Heart right ventricle (tissue), 16 donors: Measurements from ENCODE around the gene TRIM56. TPM values are rescaled to one million over a fixed set of nuclear protein-coding genes. Genes with fewer than 3 reads are reported as not detected.
A peak's percentile ranks its signal among the peaks of the same experiment; 100 is the strongest.
"Not testable (repeated sequence)": the region's sequence is repeated elsewhere in the genome, so short reads cannot be mapped to it uniquely, and the experiment has no call there.

Experiments used
- ATAC-seq, 8 donors: fragments of 200-7000 bp; cut with Tn5 transposase; one replicate each; pipeline ENCODE4 v1.9.1; 2020; ENCODE audit warnings: mild to moderate bottlenecking in 8 of 8, moderate library complexity in 8 of 8, moderate number of reproducible peaks in 1 of 8
- DNase-seq, 2 donors: peaks; one replicate each; pipeline ENCODE4 v3.0.0-alpha.2; 2020
- H3K27ac ChIP-seq, 10 donors: fragments of 200-600 bp; sonication (generic) in 2 of 10; one replicate each; pipeline versions ENCODE4 v1.5.0 to v1.8.0; 2020 to 2022; ENCODE audit warnings: mild to moderate bottlenecking in 3 of 10
- H3K27me3 ChIP-seq, 7 donors: fragments of 200-600 bp; one replicate each; pipeline ENCODE4 v1.8.0; 2021 to 2022; ENCODE audit warnings: mild to moderate bottlenecking in 2 of 7
- H3K36me3 ChIP-seq, 9 donors: fragments of 200-600 bp; sonication (generic) in 1 of 9; one replicate each; pipeline versions ENCODE4 v1.5.0 to v1.8.0; 2020 to 2022; ENCODE audit warnings: mild to moderate bottlenecking in 2 of 9
- H3K4me1 ChIP-seq, 9 donors: fragments of 200-600 bp; sonication (generic) in 1 of 9; one replicate each; pipeline versions ENCODE4 v1.5.0 to v1.8.0; 2020 to 2022; ENCODE audit warnings: mild to moderate bottlenecking in 4 of 9
- H3K4me3 ChIP-seq, 10 donors: fragments of 200-600 bp; sonication (generic) in 2 of 10; one replicate each; pipeline versions ENCODE4 v1.5.0 to v1.8.0; 2020 to 2022; ENCODE audit warnings: mild to moderate bottlenecking in 7 of 10, moderate library complexity in 2 of 10
- H3K9me3 ChIP-seq, 11 donors: fragments of 200-600 bp in 10 of 11; sonication (generic) in 2 of 11; one replicate each; pipeline versions ENCODE4 v1.5.0 to v1.8.0; 2013 to 2022; ENCODE audit warnings: mild to moderate bottlenecking in 2 of 11, control low read depth in 1 of 11, moderate library complexity in 1 of 11
- WGBS, 2 donors: extraction: QIAGEN DNeasy Blood & Tissue Kit; methylation state at CpG; one replicate each; pipeline ENCODE4 v1.1.7; 2013; ENCODE audit warnings: inconsistent platforms in 1 of 2; 5-methylcytosine and 5-hydroxymethylcytosine counted together
- intact Hi-C, 10 donors: fragments of 100-400 bp; cut with DNase I; formaldehyde crosslinking; loops; one replicate each; pipeline versions ENCODE4 v1.11.1 to v1.14.2; 2022
- polyA plus RNA-seq, 2 donors: library from polyadenylated mRNA; stranded (reverse); fragments of 200-250 nt; gene quantifications; one replicate each; pipeline ENCODE4 v1.2.3, GENCODE V29; 2013
- total RNA-seq, 10 donors: library from RNA; stranded (reverse); fragmentation: NEBNext Ultra II Directional in 3 of 10; extraction: Animal tissue kit (Norgen Biotek cat#: 25700) in 3 of 10; gene quantifications; one replicate each; pipeline versions ENCODE4 v1.2.1 to v1.2.4, GENCODE V29; 2021 to 2023
- TF ChIP-seq, protein P1 (sequence below), 9 donors: fragments of 200-600 bp; sonication (generic) in 2 of 9; IDR thresholded peaks; one replicate each; pipeline versions ENCODE4 v1.5.0 to v1.8.0; 2021 to 2022; ENCODE audit warnings: antibody characterized with exemption in 9 of 9, mild to moderate bottlenecking in 5 of 9, moderate library complexity in 1 of 9
- donor health status: Arrhythmogenic right ventricular cardiomyopathy.
- donor health status: ischemic (EF 13 %, LVEDD 7.1; RV severe dilation, severe dysfunction).
- donor health status: healthy with polysubstance abuse.
- donor health status: DM: no; HTN: yes; CAD: no.
- donor health status: DM: no; HTN: no; CAD: no.
- donor health status: ischemic (EF 25% LVEDD 6.9; RV normal size, moderate dysfunction).
- donor health status: ischemic (EF 25% LVEDD 5.7; RV mildly dilated, moderate dysfunction).
- donor health status: healthy.
- donor health status: DM: yes; HTN: yes; CAD: no.
- donor health status: Ischemic cardiomyopathy.
- donor health status: ischemic (EF 35%, LVEDD 5.7; RV mildly dilated, moderate dysfunction).
- donor health status: nonischemic (EF 11% LVEDD 7.7; RV severe dilation, severe dysfunction).
- donor health status: DM: yes; HTN: yes; CAD: no.
- donor health status: PGD.
- donor health status: ischemic (EF 29% LVEDD 5.4; RV normal size, mild dysfunction).
- donor health status: nonischemic (EF 23%, LVEDD 6.1; RV moderate dilation, normal function).

The TRIM56 gene
- total and polyA plus RNA-seq, 12 donors, result 5.8 to 28.4 (median 15.5) TPM

GRCh38 chr7:101059620-101059942 is 25.7 kb upstream of the TRIM56 start:
- H3K9me3 ChIP-seq, result no peaks in the 10 kb centered on the region
- TF ChIP-seq, protein P1, sequence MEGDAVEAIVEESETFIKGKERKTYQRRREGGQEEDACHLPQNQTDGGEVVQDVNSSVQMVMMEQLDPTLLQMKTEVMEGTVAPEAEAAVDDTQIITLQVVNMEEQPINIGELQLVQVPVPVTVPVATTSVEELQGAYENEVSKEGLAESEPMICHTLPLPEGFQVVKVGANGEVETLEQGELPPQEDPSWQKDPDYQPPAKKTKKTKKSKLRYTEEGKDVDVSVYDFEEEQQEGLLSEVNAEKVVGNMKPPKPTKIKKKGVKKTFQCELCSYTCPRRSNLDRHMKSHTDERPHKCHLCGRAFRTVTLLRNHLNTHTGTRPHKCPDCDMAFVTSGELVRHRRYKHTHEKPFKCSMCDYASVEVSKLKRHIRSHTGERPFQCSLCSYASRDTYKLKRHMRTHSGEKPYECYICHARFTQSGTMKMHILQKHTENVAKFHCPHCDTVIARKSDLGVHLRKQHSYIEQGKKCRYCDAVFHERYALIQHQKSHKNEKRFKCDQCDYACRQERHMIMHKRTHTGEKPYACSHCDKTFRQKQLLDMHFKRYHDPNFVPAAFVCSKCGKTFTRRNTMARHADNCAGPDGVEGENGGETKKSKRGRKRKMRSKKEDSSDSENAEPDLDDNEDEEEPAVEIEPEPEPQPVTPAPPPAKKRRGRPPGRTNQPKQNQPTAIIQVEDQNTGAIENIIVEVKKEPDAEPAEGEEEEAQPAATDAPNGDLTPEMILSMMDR (IDR thresholded peaks at IDR 0.05), result no peak
- intact Hi-C loops, result loop anchor here (1.0 to 10.0 kb wide), 8 partner anchors 92 to 165 kb away; partner anchors contain the start of genes MUC12 (in 5 of the 10) and ACHE (in 1 of the 10)
- 33 to 35% methylated on average over 9 of the region's 9 CpGs for WGBS, 2 donors
- H3K27ac ChIP-seq, result no peak overlapping the region
- H3K4me3 ChIP-seq, result no peak overlapping the region
- H3K36me3 ChIP-seq, result no peaks in the 10 kb centered on the region
- DNase-seq (no peak), ATAC-seq (no peak)
- H3K27me3 ChIP-seq, result peaks cover 0 to 83% (median 64%) of the 10 kb centered on the region in 7 donors
- no peaks in the 10 kb centered on the region for H3K4me1 ChIP-seq

GRCh38 chr7:101060992-101061391 is 24.3 kb upstream of the TRIM56 start:
- TF ChIP-seq, protein P1 (IDR thresholded peaks at IDR 0.05), result no peak
- peaks cover 0 to 84% (median 71%) of the 10 kb centered on the region in 7 donors for H3K27me3 ChIP-seq
- H3K4me1 ChIP-seq, result no peaks in the 10 kb centered on the region
- WGBS, 2 donors, result 73 to 74% methylated on average over 5 of the region's 5 CpGs
- H3K9me3 ChIP-seq, result no peaks in the 10 kb centered on the region
- no peak overlapping the region for H3K4me3 ChIP-seq
- ATAC-seq (no peak), DNase-seq (no peak)
- no peak overlapping the region for H3K27ac ChIP-seq
- no peaks in the 10 kb centered on the region for H3K36me3 ChIP-seq
- intact Hi-C loops, result no loop called here

- H3K27ac ChIP-seq, ATAC-seq, H3K4me3 ChIP-seq, DNase-seq, H3K4me1 ChIP-seq, H3K36me3 ChIP-seq, intact Hi-C loops, H3K9me3 ChIP-seq: not testable (repeated sequence)
- peaks cover 0 to 77% (median 64%) of the 10 kb centered on the region in 7 donors for H3K27me3 ChIP-seq
- 73 to 75% methylated on average over 9 of the region's 9 CpGs for WGBS, 2 donors
Observed at GRCh38 chr7:101064176-101064550, 21.1 kb upstream of the TRIM56 start.

- H3K36me3 ChIP-seq, intact Hi-C loops, H3K4me1 ChIP-seq, H3K27ac ChIP-seq, H3K9me3 ChIP-seq, ATAC-seq, DNase-seq, H3K4me3 ChIP-seq: not testable (repeated sequence)
- peaks cover 0 to 77% (median 55%) of the 10 kb centered on the region in 7 donors for H3K27me3 ChIP-seq
- WGBS, 2 donors, result 75 to 77% methylated on average over 3 of the region's 3 CpGs
Observed at GRCh38 chr7:101065162-101065561, 20.1 kb upstream of the TRIM56 start.

GRCh38 chr7:101066141-101066832 is 19.0 kb upstream of the TRIM56 start:
- Histone ChIP-seq H3K4me1 (no peaks in the 10 kb centered on the region), H3K4me3 (no peak overlapping the region), H3K9me3 (no peaks in the 10 kb centered on the region), H3K36me3 (no peaks in the 10 kb centered on the region), H3K27me3 (peaks cover 0 to 73% (median 45%) of the 10 kb centered on the region in 7 donors), H3K27ac (peak overlapping the region in 1 of 10 donors; percentile 4)
- WGBS, 2 donors, result 28 to 36% methylated on average over 15 of the region's 15 CpGs
- peak in 6 of 8 donors; percentile 25 to 80 (median 67) for ATAC-seq
- intact Hi-C loops, result no loop called here
- DNase-seq, result peak; percentile 30 to 44
- TF ChIP-seq, protein P1 (IDR thresholded peaks at IDR 0.05), result no peak
